ENCODE results near the gene S100B. TPM values are rescaled to one million over a fixed set of nuclear protein-coding genes. Genes with fewer than 3 reads are reported as not detected.
"Not testable (repeated sequence)": the region's sequence is repeated elsewhere in the genome, so short reads cannot be mapped to it uniquely, and the experiment has no call there.

The S100B gene
- total and polyA plus RNA-seq, 5 donors from 2014 or later = 0.54 TPM; not detected in 4

- H3K36me3 ChIP-seq (ENCODE audit: control insufficient read depth, insufficient read depth, low read length) = no peaks in the 10 kb centered on the region
- peak within 1 kb of the TSS; percentile 92 for H3K27ac ChIP-seq (ENCODE audit: insufficient read depth, low read length, poor library complexity, severe bottlenecking)
- H3K4me1 ChIP-seq (ENCODE audit: control insufficient read depth, insufficient read depth, low read length, poor library complexity, severe bottlenecking) = peaks cover 55% of the 10 kb centered on the region
- Mint-ChIP-seq H3K36me3 (peaks cover 11% of the 10 kb centered on the region), H3K4me3 (peak within 1 kb of the TSS; percentile 87 to 98 (median 98)), H3K27me3 (peaks cover 7% of the 10 kb centered on the region), H3K9me3 (no peaks in the 10 kb centered on the region), H3K4me1 (peaks cover 34 to 72% (median 52%) of the 10 kb centered on the region in 4 donors), H3K27ac (peak within 1 kb of the TSS; percentile 91 to 97 (median 93))
- H3K9me3 ChIP-seq (ENCODE audit: control insufficient read depth in 2 of 2, low read length in 2 of 2) = no peaks in the 10 kb centered on the region
- peak within 1 kb of the TSS; percentile 83 for H3K4me3 ChIP-seq (ENCODE audit: low read depth, low read length)
- peak; percentile 86 to 90 for ATAC-seq (ENCODE audit: low read depth in 2 of 2)
- H3K27me3 ChIP-seq (ENCODE audit: control insufficient read depth, insufficient read depth, low read length) = no peaks in the 10 kb centered on the region
- DNase-seq = peak; percentile 96 to 98 (median 98)
Measured at GRCh38 chr21:46635324-46636180, 30.7 kb upstream of the S100B start, which contains the start of gene PRMT2. Gene PRMT2, plus strand, starts transcription at chr21:46635674. Its CDS starts 1,278 bp downstream, at chr21:46636952.

- ATAC-seq (ENCODE audit: low read depth in 2 of 2) = peak; percentile 16 to 17
- Mint-ChIP-seq H3K27me3 (peaks cover 10% of the 10 kb centered on the region), H3K9me3 (no peaks in the 10 kb centered on the region), H3K27ac (peak overlapping the region; percentile 91 to 95 (median 93)), H3K36me3 (peaks cover 9% of the 10 kb centered on the region), H3K4me1 (peaks cover 31 to 68% (median 49%) of the 10 kb centered on the region in 4 donors), H3K4me3 (peak overlapping the region; percentile 87 to 98 (median 98))
- no peaks in the 10 kb centered on the region for H3K36me3 ChIP-seq (ENCODE audit: control insufficient read depth, insufficient read depth, low read length)
- no peaks in the 10 kb centered on the region for H3K9me3 ChIP-seq (ENCODE audit: control insufficient read depth in 2 of 2, low read length in 2 of 2)
- H3K27me3 ChIP-seq (ENCODE audit: control insufficient read depth, insufficient read depth, low read length) = no peaks in the 10 kb centered on the region
- H3K4me3 ChIP-seq (ENCODE audit: low read depth, low read length) = peak overlapping the region; percentile 76
- peaks cover 55% of the 10 kb centered on the region for H3K4me1 ChIP-seq (ENCODE audit: control insufficient read depth, insufficient read depth, low read length, poor library complexity, severe bottlenecking)
- H3K27ac ChIP-seq (ENCODE audit: insufficient read depth, low read length, poor library complexity, severe bottlenecking) = peak overlapping the region; percentile 92
- DNase-seq = peak in 1 of 3 donors; percentile 66
Measured at GRCh38 chr21:46634966-46635323, 30.1 kb upstream of the S100B start.

DNA sequence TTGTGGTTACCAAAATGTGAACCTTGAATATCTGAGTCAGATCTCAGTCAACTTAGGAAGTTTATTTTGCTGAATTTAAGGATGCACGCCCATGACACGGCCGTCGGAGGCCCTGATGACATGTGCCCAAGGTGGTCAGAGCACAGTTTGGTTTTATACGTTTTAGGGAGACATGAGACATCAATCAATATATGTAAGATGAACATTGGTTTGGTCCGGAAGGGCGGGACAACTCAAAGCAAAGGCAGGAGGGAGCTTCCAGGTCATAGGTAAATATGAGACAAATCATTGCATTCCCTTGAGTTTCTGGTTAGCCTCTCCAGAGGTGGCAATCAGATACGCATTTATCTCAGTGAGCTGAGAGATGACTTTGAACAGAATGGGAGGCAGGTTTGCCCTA lies 29.5 kb upstream of the S100B start:
- DNase-seq (peak in 1 of 3 donors; percentile 24), ATAC-seq (ENCODE audit: low read depth in 2 of 2) (no peak)
- Histone ChIP-seq H3K4me1 (ENCODE audit: control insufficient read depth, insufficient read depth, low read length, poor library complexity, severe bottlenecking) (peaks cover 54% of the 10 kb centered on the region), H3K36me3 (ENCODE audit: control insufficient read depth, insufficient read depth, low read length) (no peaks in the 10 kb centered on the region), H3K9me3 (ENCODE audit: control insufficient read depth in 2 of 2, low read length in 2 of 2) (no peaks in the 10 kb centered on the region), H3K27me3 (ENCODE audit: control insufficient read depth, insufficient read depth, low read length) (no peaks in the 10 kb centered on the region), H3K4me3 (ENCODE audit: low read depth, low read length) (peak overlapping the region; percentile 76), H3K27ac (ENCODE audit: insufficient read depth, low read length, poor library complexity, severe bottlenecking) (peak overlapping the region; percentile 92)
- Mint-ChIP-seq H3K9me3 (no peaks in the 10 kb centered on the region), H3K4me1 (peaks cover 26 to 63% (median 43%) of the 10 kb centered on the region in 4 donors), H3K27me3 (peaks cover 10% of the 10 kb centered on the region), H3K36me3 (peaks cover 5% of the 10 kb centered on the region), H3K4me3 (peak overlapping the region; percentile 87 to 98 (median 98)), H3K27ac (peak overlapping the region; percentile 91 to 95 (median 93))

- Histone ChIP-seq H3K4me1 (ENCODE audit: control insufficient read depth, insufficient read depth, low read length, poor library complexity, severe bottlenecking) (peaks cover 50% of the 10 kb centered on the region), H3K27ac (ENCODE audit: insufficient read depth, low read length, poor library complexity, severe bottlenecking) (peak overlapping the region; percentile 92), H3K9me3 (ENCODE audit: control insufficient read depth in 2 of 2, low read length in 2 of 2) (no peaks in the 10 kb centered on the region), H3K4me3 (ENCODE audit: low read depth, low read length) (peak overlapping the region; percentile 48), H3K27me3 (ENCODE audit: control insufficient read depth, insufficient read depth, low read length) (no peaks in the 10 kb centered on the region), H3K36me3 (ENCODE audit: control insufficient read depth, insufficient read depth, low read length) (no peaks in the 10 kb centered on the region)
- H3K36me3 Mint-ChIP-seq = no peaks in the 10 kb centered on the region
- no peak for ATAC-seq (ENCODE audit: low read depth in 2 of 2)
- H3K27me3 Mint-ChIP-seq = peaks cover 15% of the 10 kb centered on the region
- H3K27ac Mint-ChIP-seq = peak overlapping the region; percentile 91 to 95 (median 93)
- peaks cover 17 to 55% (median 35%) of the 10 kb centered on the region in 4 donors for H3K4me1 Mint-ChIP-seq
- no peaks in the 10 kb centered on the region for H3K9me3 Mint-ChIP-seq
- peak overlapping the region; percentile 71 to 98 (median 94) for H3K4me3 Mint-ChIP-seq
- peak in 2 of 3 donors; percentile 57 to 70 for DNase-seq
Measured at GRCh38 chr21:46633566-46633965, 28.7 kb upstream of the S100B start.

GRCh38 chr21:46630915-46631314 lies 26.0 kb upstream of the S100B start:
- H3K36me3 ChIP-seq (ENCODE audit: control insufficient read depth, insufficient read depth, low read length); H3K27me3 ChIP-seq (ENCODE audit: control insufficient read depth, insufficient read depth, low read length); H3K27ac ChIP-seq (ENCODE audit: insufficient read depth, low read length, poor library complexity, severe bottlenecking); ATAC-seq (ENCODE audit: low read depth in 2 of 2); H3K4me3 ChIP-seq (ENCODE audit: low read depth, low read length); H3K9me3 Mint-ChIP-seq; H3K9me3 ChIP-seq (ENCODE audit: control insufficient read depth in 2 of 2, low read length in 2 of 2); DNase-seq; H3K36me3 Mint-ChIP-seq; H3K27ac Mint-ChIP-seq: not testable (repeated sequence)
- peaks cover 23% of the 10 kb centered on the region for H3K4me1 ChIP-seq (ENCODE audit: control insufficient read depth, insufficient read depth, low read length, poor library complexity, severe bottlenecking)
- H3K4me3 Mint-ChIP-seq = peak overlapping the region in 1 of 4 donors; percentile 65
- peaks cover 0 to 28% (median 15%) of the 10 kb centered on the region in 4 donors for H3K4me1 Mint-ChIP-seq
- peaks cover 23% of the 10 kb centered on the region for H3K27me3 Mint-ChIP-seq

GRCh38 chr21:46628868-46629267 lies 24.0 kb upstream of the S100B start:
- Mint-ChIP-seq H3K4me1 (peaks cover 0 to 16% (median 8%) of the 10 kb centered on the region in 4 donors), H3K27me3 (peaks cover 23% of the 10 kb centered on the region), H3K4me3 (no peak overlapping the region), H3K9me3 (peaks cover 0 to 8% (median 0%) of the 10 kb centered on the region in 7 donors), H3K36me3 (no peaks in the 10 kb centered on the region), H3K27ac (peak overlapping the region in 1 of 3 donors; percentile 47)
- ATAC-seq (ENCODE audit: low read depth in 2 of 2) = no peak
- no peak overlapping the region for H3K4me3 ChIP-seq (ENCODE audit: low read depth, low read length)
- H3K9me3 ChIP-seq (ENCODE audit: control insufficient read depth in 2 of 2, low read length in 2 of 2) = peaks cover 8 to 14% of the 10 kb centered on the region in 2 experiments
- H3K36me3 ChIP-seq (ENCODE audit: control insufficient read depth, insufficient read depth, low read length) = no peaks in the 10 kb centered on the region
- no peak for DNase-seq
- H3K27me3 ChIP-seq (ENCODE audit: control insufficient read depth, insufficient read depth, low read length) = no peaks in the 10 kb centered on the region
- no peak overlapping the region for H3K27ac ChIP-seq (ENCODE audit: insufficient read depth, low read length, poor library complexity, severe bottlenecking)
- peaks cover 6% of the 10 kb centered on the region for H3K4me1 ChIP-seq (ENCODE audit: control insufficient read depth, insufficient read depth, low read length, poor library complexity, severe bottlenecking)

DNA sequence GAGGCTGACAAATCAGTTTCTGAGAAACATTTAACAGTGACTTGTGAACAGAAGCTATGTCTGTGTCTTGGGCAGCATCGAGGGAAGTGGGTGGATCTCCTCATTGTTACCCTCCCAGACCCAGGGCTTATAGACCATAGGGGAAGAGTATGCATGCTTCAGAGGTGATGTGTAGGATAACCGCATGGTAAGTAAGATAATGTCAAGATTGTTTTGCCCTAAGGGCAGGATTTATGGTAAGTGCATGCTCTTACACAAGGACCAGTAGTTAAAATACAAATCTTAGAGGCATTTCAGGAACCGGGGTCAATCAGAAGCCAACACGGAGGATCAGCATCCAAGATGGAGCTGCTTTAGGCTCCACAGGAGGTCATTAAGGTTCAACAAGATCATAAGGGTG lies 22.8 kb upstream of the S100B start:
- H3K27ac Mint-ChIP-seq = no peak overlapping the region
- Histone ChIP-seq H3K27me3 (ENCODE audit: control insufficient read depth, insufficient read depth, low read length) (no peaks in the 10 kb centered on the region), H3K36me3 (ENCODE audit: control insufficient read depth, insufficient read depth, low read length) (no peaks in the 10 kb centered on the region), H3K4me1 (ENCODE audit: control insufficient read depth, insufficient read depth, low read length, poor library complexity, severe bottlenecking) (no peaks in the 10 kb centered on the region), H3K27ac (ENCODE audit: insufficient read depth, low read length, poor library complexity, severe bottlenecking) (no peak overlapping the region), H3K9me3 (ENCODE audit: control insufficient read depth in 2 of 2, low read length in 2 of 2) (peaks cover 8 to 14% of the 10 kb centered on the region in 2 experiments), H3K4me3 (ENCODE audit: low read depth, low read length) (no peak overlapping the region)
- peaks cover 25% of the 10 kb centered on the region for H3K27me3 Mint-ChIP-seq
- ATAC-seq (ENCODE audit: low read depth in 2 of 2) (no peak), DNase-seq (no peak)
- peaks cover 0 to 8% (median 0%) of the 10 kb centered on the region in 7 donors for H3K9me3 Mint-ChIP-seq
- H3K4me3 Mint-ChIP-seq = no peak overlapping the region
- H3K36me3 Mint-ChIP-seq = no peaks in the 10 kb centered on the region
- H3K4me1 Mint-ChIP-seq = peaks cover 0 to 4% (median 4%) of the 10 kb centered on the region in 4 donors

All from CD4-positive, CD25-positive, alpha-beta regulatory T cell (primary cell).